Testis (tissue), 3 donors: ENCODE data around the gene TAF8. TPM values are rescaled to one million over a fixed set of nuclear protein-coding genes. Genes with fewer than 3 reads are reported as not detected.

Source experiments
- DNase-seq: peaks from one replicate; pipeline ENCODE4 v3.0.0-alpha.2; 2019
- H3K27ac ChIP-seq, 2 donors: fragments of 200-600 bp; sonication (generic); one replicate each; pipeline ENCODE4 v1.5.1; 2019
- H3K27me3 ChIP-seq: fragments of 200-600 bp; sonication (generic); one replicate; pipeline ENCODE4 v1.5.1; 2019
- H3K36me3 ChIP-seq: fragments of 200-600 bp; sonication (generic); one replicate; pipeline ENCODE4 v1.5.1; 2017; ENCODE audit warnings: low read depth; ENCODE audit errors: missing control alignments
- H3K4me1 ChIP-seq: fragments of 200-600 bp; sonication (generic); one replicate; pipeline ENCODE4 v1.5.1; 2019
- H3K4me3 ChIP-seq, 2 donors: fragments of 200-600 bp; sonication (generic); one replicate each; pipeline ENCODE4 v1.5.1; 2017 to 2019
- H3K9me3 ChIP-seq: fragments of 200-600 bp; sonication (generic); one replicate; pipeline ENCODE4 v1.5.1; 2017
- CTCF ChIP-seq, 3 experiments: fragments of 450-650 bp in 2 of 3; fragments of 200-600 bp in 1 of 3; sonication (generic) in 1 of 3; IDR thresholded peaks; one replicate each; pipeline ENCODE4 v1.5.1; 2016 to 2019; ENCODE audit warnings: antibody characterized with exemption in 3 of 3, mild to moderate bottlenecking in 2 of 3, moderate library complexity in 1 of 3
- POLR2A ChIP-seq: fragments of 450-650 bp; IDR thresholded peaks from one replicate; pipeline ENCODE4 v1.6.1; 2017; ENCODE audit warnings: antibody characterized with exemption, mild to moderate bottlenecking, moderate library complexity
- WGBS, 2 donors: methylation state at CpG; one replicate each; pipeline ENCODE4 v1.1.5; 2018; 5-methylcytosine and 5-hydroxymethylcytosine counted together
- intact Hi-C: fragments of 100-400 bp; cut with DNase I; formaldehyde crosslinking; loops from one replicate; pipeline ENCODE4 v1.15.1; 2023; ENCODE audit warnings: low total_unique reads
- polyA plus RNA-seq: library from polyadenylated mRNA; stranded (reverse); fragments of 350-450 nt; fragmentation: Illumina TruSeq; extraction: RNeasy Lipid Tissue Mini Kit (QIAGEN cat#74804); gene quantifications from one replicate; pipeline ENCODE4 v1.2.3, GENCODE V29; 2014; ENCODE audit warnings: low read depth, low replicate concordance; ENCODE audit not compliant: insufficient read depth
- total RNA-seq, 2 donors: library from RNA; depleted of rRNA; stranded (reverse); fragments of >200 nt; gene quantifications; one replicate each; pipeline ENCODE4 v1.2.3, GENCODE V29; 2016

TAF8 gene
- total and polyA plus RNA-seq, 3 donors from 2014 or later, result 20.8 to 51.3 (median 29.7) TPM

- Histone ChIP-seq H3K27ac (no peak overlapping the region), H3K4me1 (peaks cover 35% of the 10 kb centered on the region), H3K9me3 (no peaks in the 10 kb centered on the region), H3K27me3 (no peaks in the 10 kb centered on the region), H3K36me3 (no peaks in the 10 kb centered on the region), H3K4me3 (no peak overlapping the region)
- no peak for TF ChIP-seq POLR2A
- TF ChIP-seq CTCF (IDR thresholded peaks at IDR 0.05), result no peak
- 81 to 89% methylated on average over 11 of the region's 11 CpGs for WGBS, 2 donors
- intact Hi-C loops, result no loop called here
- DNase-seq, result no peak
These were observed 25.1 kb upstream of the TAF8 start for GRCh38 chr6:42025066-42025844.

GRCh38 chr6:42025845-42026243, 24.5 kb upstream of the TAF8 start:
- intact Hi-C loops, result no loop called here
- H3K4me1 ChIP-seq, result peaks cover 40% of the 10 kb centered on the region

GRCh38 chr6:42026540-42026939, 23.8 kb upstream of the TAF8 start:
- H3K27me3 ChIP-seq, result no peaks in the 10 kb centered on the region
- H3K4me3 ChIP-seq, result no peak overlapping the region
- H3K4me1 ChIP-seq, result peaks cover 43% of the 10 kb centered on the region
- intact Hi-C loops, result no loop called here
- no peak for TF ChIP-seq CTCF (IDR thresholded peaks at IDR 0.05)
- TF ChIP-seq POLR2A, result no peak
- no peaks in the 10 kb centered on the region for H3K36me3 ChIP-seq
- DNase-seq, result no peak
- H3K9me3 ChIP-seq, result no peaks in the 10 kb centered on the region
- H3K27ac ChIP-seq, result no peak overlapping the region
- WGBS, 2 donors, result 76 to 91% methylated on average over 4 of the region's 4 CpGs

More at GRCh38 chr6:42025845-42026243, 24.5 kb upstream of the TAF8 start:
- TF ChIP-seq POLR2A, result no peak
- no peak for TF ChIP-seq CTCF (IDR thresholded peaks at IDR 0.05)
- no peak overlapping the region for H3K27ac ChIP-seq
- H3K27me3 ChIP-seq, result no peaks in the 10 kb centered on the region
- 78 to 82% methylated on average over 7 of the region's 7 CpGs for WGBS, 2 donors
- no peaks in the 10 kb centered on the region for H3K36me3 ChIP-seq
- no peak overlapping the region for H3K4me3 ChIP-seq
- no peak for DNase-seq
- no peaks in the 10 kb centered on the region for H3K9me3 ChIP-seq

GRCh38 chr6:42028234-42029061, 21.9 kb upstream of the TAF8 start:
- DNase-seq, result peak; percentile 42
- intact Hi-C loops, result no loop called here

More at GRCh38 chr6:42028234-42029061, 21.9 kb upstream of the TAF8 start:
- H3K9me3 ChIP-seq, result no peaks in the 10 kb centered on the region
- H3K36me3 ChIP-seq, result no peaks in the 10 kb centered on the region
- no peak overlapping the region for H3K4me3 ChIP-seq
- no peaks in the 10 kb centered on the region for H3K27me3 ChIP-seq
- WGBS, 2 donors, result 68 to 72% methylated on average over 17 of the region's 17 CpGs
- H3K27ac ChIP-seq, result peak overlapping the region in 1 of 2 donors; percentile 41
- H3K4me1 ChIP-seq, result peaks cover 37% of the 10 kb centered on the region
- TF ChIP-seq POLR2A (no peak), CTCF (IDR thresholded peaks at IDR 0.05) (no peak)
